ENCODE results near the gene AGTPBP1.

The AGTPBP1 gene

GRCh38 chr9:85527331-85528020 lies 214.3 kb downstream of the AGTPBP1 start:
- no peak for DNase-seq
- Mint-ChIP-seq H3K4me1 (peaks cover 5% of the 10 kb centered on the region), H3K27ac (no peak overlapping the region)

DNA sequence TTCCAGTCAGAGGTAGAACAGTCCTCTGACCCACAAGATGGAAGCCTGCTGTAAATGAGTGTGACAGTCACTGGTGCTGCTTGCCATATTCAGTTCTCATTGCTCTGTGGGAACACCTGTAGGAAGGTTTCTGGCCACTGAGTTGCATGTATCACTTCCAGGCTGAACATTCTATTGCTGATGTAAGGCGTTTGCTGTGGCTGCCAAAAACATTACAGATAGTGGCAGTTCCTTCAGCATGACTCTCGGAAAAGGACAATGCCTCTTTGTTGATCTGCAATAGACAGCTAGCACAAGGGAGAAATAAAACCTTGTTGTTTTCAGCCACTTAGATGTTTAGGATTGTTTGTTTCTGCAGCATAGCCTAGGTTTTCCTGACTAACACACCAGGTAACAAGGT lies 217.2 kb downstream of the AGTPBP1 start:
- no peaks in the 10 kb centered on the region for H3K9me3 Mint-ChIP-seq
- no peak overlapping the region for H3K27ac Mint-ChIP-seq
- DNase-seq, result no peak
- H3K4me1 Mint-ChIP-seq, result peaks cover 8% of the 10 kb centered on the region
- H3K4me3 Mint-ChIP-seq, result no peak overlapping the region
- H3K27me3 Mint-ChIP-seq, result peaks cover 57% of the 10 kb centered on the region
- H3K36me3 Mint-ChIP-seq, result no peaks in the 10 kb centered on the region
- CTCF ChIA-PET, result no interaction called here

More at GRCh38 chr9:85527331-85528020, 214.3 kb downstream of the AGTPBP1 start:
- Mint-ChIP-seq H3K4me3 (no peak overlapping the region), H3K27me3 (peaks cover 42% of the 10 kb centered on the region), H3K36me3 (no peaks in the 10 kb centered on the region), H3K9me3 (no peaks in the 10 kb centered on the region)
- CTCF ChIA-PET, result interaction anchor here (1.1 kb wide), 1 partner anchor 11 kb away, joined by 4 read pairs; no protein-coding TSS in a partner anchor

DNA sequence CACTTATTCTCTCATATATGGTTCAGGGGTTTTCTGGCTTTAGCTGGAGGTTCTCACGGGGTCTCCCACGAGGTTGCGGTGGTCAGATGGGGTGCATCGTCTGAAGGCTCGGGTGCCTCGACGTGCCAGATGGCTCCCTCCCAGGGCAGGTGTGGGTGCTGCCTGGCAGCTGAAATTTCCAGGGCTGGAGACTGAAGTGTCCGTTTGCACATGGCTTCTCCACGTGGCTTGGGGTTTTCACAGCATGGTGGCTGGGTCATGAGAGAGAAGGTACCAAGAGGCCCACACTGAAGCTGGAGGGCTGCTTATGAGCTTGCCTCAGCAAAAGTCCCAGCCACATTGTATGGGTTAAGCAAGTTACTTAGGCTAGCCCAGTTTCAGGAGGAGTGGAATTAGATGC lies 218.6 kb downstream of the AGTPBP1 start:
- Mint-ChIP-seq H3K4me3 (no peak overlapping the region), H3K27ac (no peak overlapping the region), H3K4me1 (peaks cover 8% of the 10 kb centered on the region), H3K9me3 (no peaks in the 10 kb centered on the region), H3K36me3 (no peaks in the 10 kb centered on the region), H3K27me3 (peaks cover 61% of the 10 kb centered on the region)
- CTCF ChIA-PET, result interaction anchor here (1.4 kb wide), 1 partner anchor 88 kb away, joined by 3 read pairs; no protein-coding TSS in a partner anchor
- no peak for DNase-seq

GRCh38 chr9:85522459-85523092 lies 219.2 kb downstream of the AGTPBP1 start:
- Mint-ChIP-seq H3K27me3 (peaks cover 59% of the 10 kb centered on the region), H3K9me3 (no peaks in the 10 kb centered on the region), H3K36me3 (no peaks in the 10 kb centered on the region), H3K4me1 (peaks cover 8% of the 10 kb centered on the region), H3K4me3 (peak overlapping the region; percentile 56), H3K27ac (no peak overlapping the region)
- CTCF ChIA-PET, result interaction anchor here (1.4 kb wide), 1 partner anchor 88 kb away, joined by 3 read pairs; no protein-coding TSS in a partner anchor
- DNase-seq, result peak; percentile 42

DNA sequence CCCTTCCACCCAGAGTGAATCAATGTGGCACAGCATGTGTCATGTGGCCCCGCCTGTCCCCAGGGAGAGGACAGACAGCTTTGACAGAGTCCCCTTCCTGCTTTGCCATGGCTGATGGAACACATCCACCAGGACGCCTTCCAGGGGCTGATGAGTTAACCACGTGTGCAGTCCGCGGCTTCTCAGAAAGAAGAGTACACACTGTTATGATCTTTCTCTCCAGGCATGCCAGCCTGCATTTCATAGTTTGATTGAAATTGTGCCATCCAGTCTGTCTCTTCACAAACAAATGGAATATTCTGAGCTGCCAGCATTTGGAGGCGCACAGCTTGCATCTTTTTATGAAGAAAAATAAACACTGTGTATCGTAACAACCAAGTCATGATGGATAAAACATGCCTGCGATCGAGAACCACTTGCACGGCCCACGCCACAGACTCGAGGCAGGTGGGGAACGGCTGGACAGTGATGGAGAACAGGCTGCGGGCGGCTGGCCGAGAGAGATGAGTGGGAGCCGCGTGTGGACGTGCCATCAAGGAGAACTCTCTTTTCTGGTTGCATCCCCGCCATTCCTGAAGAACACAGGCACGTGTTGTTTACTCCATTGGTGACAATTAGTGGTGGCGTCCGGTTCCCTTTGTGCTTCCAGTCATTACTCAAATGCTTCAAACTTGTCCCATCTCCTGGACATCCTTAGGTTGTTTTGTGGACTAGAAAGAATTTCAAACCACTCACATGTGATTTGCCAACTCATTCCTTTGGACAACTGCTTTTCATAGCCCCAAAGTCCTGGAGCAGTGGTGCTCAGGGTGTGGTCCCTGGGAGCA lies 220.2 kb downstream of the AGTPBP1 start:
- no peak overlapping the region for H3K4me3 Mint-ChIP-seq
- H3K27ac Mint-ChIP-seq, result no peak overlapping the region
- H3K9me3 Mint-ChIP-seq, result no peaks in the 10 kb centered on the region
- H3K36me3 Mint-ChIP-seq, result no peaks in the 10 kb centered on the region
- no peak for DNase-seq
- peaks cover 59% of the 10 kb centered on the region for H3K27me3 Mint-ChIP-seq
- H3K4me1 Mint-ChIP-seq, result peaks cover 8% of the 10 kb centered on the region
- CTCF ChIA-PET, result interaction anchor here (0.6 kb wide), 1 partner anchor 1833 kb away, joined by 3 read pairs; no protein-coding TSS in a partner anchor

- Mint-ChIP-seq H3K27ac (no peak overlapping the region), H3K27me3 (peaks cover 22% of the 10 kb centered on the region), H3K4me3 (no peak overlapping the region), H3K4me1 (no peaks in the 10 kb centered on the region), H3K9me3 (no peaks in the 10 kb centered on the region), H3K36me3 (no peaks in the 10 kb centered on the region)
- CTCF ChIA-PET, result no interaction called here
- no peak for DNase-seq
Observed at GRCh38 chr9:85516976-85517637, 224.6 kb downstream of the AGTPBP1 start.

DNA sequence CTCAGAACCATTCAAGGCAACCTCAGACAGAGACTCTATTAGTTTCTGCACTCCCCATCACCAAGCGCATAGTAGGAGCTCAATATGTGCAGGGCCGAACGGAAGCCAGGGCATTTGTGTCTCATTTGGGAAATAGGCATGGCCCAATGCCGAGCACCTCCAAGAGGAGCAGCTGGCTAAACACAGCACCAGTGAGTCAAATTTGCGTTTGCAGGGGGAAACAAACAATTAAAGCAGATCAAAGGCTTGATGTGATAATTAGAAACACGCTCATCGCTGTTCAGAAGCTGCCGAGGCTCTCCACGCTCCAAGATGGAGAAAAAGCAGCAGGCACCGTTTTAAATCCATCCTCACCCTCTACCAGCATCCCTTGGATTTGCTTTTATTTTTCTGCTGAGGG lies 225.3 kb downstream of the AGTPBP1 start:
- Mint-ChIP-seq H3K4me3 (no peak overlapping the region), H3K9me3 (no peaks in the 10 kb centered on the region), H3K27ac (no peak overlapping the region), H3K27me3 (peaks cover 20% of the 10 kb centered on the region), H3K4me1 (no peaks in the 10 kb centered on the region), H3K36me3 (no peaks in the 10 kb centered on the region)
- CTCF ChIA-PET, result interaction anchor here (0.9 kb wide), 1 partner anchor 11 kb away, joined by 4 read pairs; no protein-coding TSS in a partner anchor
- no peak for DNase-seq

GRCh38 chr9:85515021-85515420 lies 226.7 kb downstream of the AGTPBP1 start:
- H3K36me3 Mint-ChIP-seq, result no peaks in the 10 kb centered on the region
- no peaks in the 10 kb centered on the region for H3K4me1 Mint-ChIP-seq
- peaks cover 22% of the 10 kb centered on the region for H3K27me3 Mint-ChIP-seq
- no peak overlapping the region for H3K4me3 Mint-ChIP-seq
- H3K27ac Mint-ChIP-seq, result no peak overlapping the region
- H3K9me3 Mint-ChIP-seq, result no peaks in the 10 kb centered on the region
- CTCF ChIA-PET, result no interaction called here
- no peak for DNase-seq

- Mint-ChIP-seq H3K27ac (no peak overlapping the region), H3K9me3 (no peaks in the 10 kb centered on the region), H3K27me3 (peaks cover 20% of the 10 kb centered on the region), H3K4me1 (no peaks in the 10 kb centered on the region), H3K36me3 (no peaks in the 10 kb centered on the region), H3K4me3 (no peak overlapping the region)
- CTCF ChIA-PET, result no interaction called here
- DNase-seq, result no peak
Observed at GRCh38 chr9:85514256-85514655, 227.5 kb downstream of the AGTPBP1 start.

GRCh38 chr9:85511746-85512145 lies 230.0 kb downstream of the AGTPBP1 start:
- CTCF ChIA-PET, result no interaction called here
- no peak for DNase-seq
- Mint-ChIP-seq H3K27me3 (peaks cover 12% of the 10 kb centered on the region), H3K4me3 (no peak overlapping the region), H3K27ac (no peak overlapping the region), H3K9me3 (no peaks in the 10 kb centered on the region), H3K36me3 (no peaks in the 10 kb centered on the region), H3K4me1 (no peaks in the 10 kb centered on the region)

- Mint-ChIP-seq H3K36me3 (no peaks in the 10 kb centered on the region), H3K4me1 (no peaks in the 10 kb centered on the region), H3K4me3 (no peak overlapping the region), H3K27ac (no peak overlapping the region), H3K27me3 (peaks cover 12% of the 10 kb centered on the region), H3K9me3 (no peaks in the 10 kb centered on the region)
- CTCF ChIA-PET, result no interaction called here
- DNase-seq, result no peak
Observed at GRCh38 chr9:85510830-85511504, 230.8 kb downstream of the AGTPBP1 start.

DNA sequence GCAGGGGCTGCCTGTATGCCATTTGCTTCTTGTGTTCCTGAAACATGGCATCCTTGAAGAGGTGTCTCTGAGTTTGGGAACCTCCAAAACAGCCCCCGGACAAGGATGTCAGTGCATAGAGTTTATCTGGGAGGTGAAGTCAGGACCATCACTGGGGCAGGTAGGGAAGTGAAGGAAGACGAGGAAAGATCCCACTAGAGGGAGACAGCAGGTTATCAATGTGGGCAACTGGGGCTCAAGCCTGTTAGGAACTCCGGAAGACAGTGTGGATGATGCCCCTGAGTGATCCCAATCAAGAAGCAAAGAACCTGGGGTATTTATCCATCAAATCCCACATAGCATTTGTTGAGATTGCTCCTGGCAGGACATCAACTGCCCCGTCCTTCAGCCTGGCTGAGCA lies 233.1 kb downstream of the AGTPBP1 start:
- Mint-ChIP-seq H3K4me3 (no peak overlapping the region), H3K9me3 (no peaks in the 10 kb centered on the region)
- DNase-seq, result no peak

DNA sequence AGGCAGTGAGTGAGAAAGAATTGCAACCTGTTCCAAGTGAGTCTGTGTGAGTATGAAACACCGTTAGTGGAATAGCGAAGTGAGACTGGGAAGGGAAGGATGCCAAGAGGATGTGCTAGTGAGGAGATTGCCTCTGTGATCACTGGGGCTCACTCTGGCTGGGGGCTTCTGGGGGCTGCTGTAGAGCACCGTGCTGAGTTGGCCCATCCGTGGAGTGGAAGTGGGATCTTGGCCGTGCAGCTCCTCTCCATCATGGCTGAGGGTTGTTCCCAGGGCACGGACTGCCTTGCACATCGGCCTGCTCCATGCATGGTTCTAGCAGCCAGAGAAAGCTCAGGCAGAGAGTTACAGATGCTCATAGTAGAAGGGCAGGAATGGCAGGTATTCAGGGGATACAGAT lies 236.1 kb downstream of the AGTPBP1 start:
- Mint-ChIP-seq H3K4me1 (no peaks in the 10 kb centered on the region), H3K27me3 (peaks cover 11% of the 10 kb centered on the region), H3K27ac (no peak overlapping the region), H3K9me3 (no peaks in the 10 kb centered on the region), H3K4me3 (no peak overlapping the region), H3K36me3 (no peaks in the 10 kb centered on the region)
- CTCF ChIA-PET, result no interaction called here
- no peak for DNase-seq

More for the DNA sequence above, 233.1 kb downstream of the AGTPBP1 start:
- CTCF ChIA-PET, result no interaction called here
- no peak overlapping the region for H3K27ac Mint-ChIP-seq
- H3K4me1 Mint-ChIP-seq, result no peaks in the 10 kb centered on the region
- peaks cover 17% of the 10 kb centered on the region for H3K27me3 Mint-ChIP-seq
- no peaks in the 10 kb centered on the region for H3K36me3 Mint-ChIP-seq
